ENCODE measurements around the gene C13orf46.
"Not testable (repeated sequence)": the region's sequence is repeated elsewhere in the genome, so short reads cannot be mapped to it uniquely, and the experiment has no call there.

- not testable (repeated sequence) for TF ChIP-seq POLR2A, TAF1, POLR2AphosphoS5, SPI1 (IDR thresholded peaks at IDR 0.05; ENCODE audit: low read depth, low read length)
Measured at GRCh38 chr13:113913838-113914237, 60.0 kb downstream of the C13orf46 start.

Measured in GM12891 (cell line).